HEK293 (cell line): ENCODE measurements around the gene SMARCA2.

Experiments
- CTCF ChIA-PET: fragments of 350-600 bp; formaldehyde crosslinking; extraction: SDS; loops from one replicate; lab custom pipeline; 2021; ENCODE audit warnings: antibody characterized with exemption; lab: Yijun Ruan, JAX
- POLR2A ChIA-PET: fragments of 300-600 bp; formaldehyde crosslinking; extraction: SDS; loops from one replicate; lab custom pipeline; 2020; ENCODE audit warnings: antibody characterized with exemption, inconsistent platforms; lab: Yijun Ruan, JAX
- H3K27ac ChIP-seq: fragments of 200-500 bp; sonication (Bioruptor generic); 2 replicates; pipeline ENCODE4 v1.5.1; 2014; ENCODE audit warnings: low read depth, low read length, control low read depth, inconsistent platforms; ENCODE audit errors: extremely low read depth
- H3K36me3 ChIP-seq, 2 experiments: fragments of 200-500 bp in 1 of 2; sonication (Bioruptor generic) in 1 of 2; 1 replicate in 1 of 2; 2 replicates in 1 of 2; pipeline ENCODE4 v1.5.1; 2014 to 2017; ENCODE audit warnings: inconsistent platforms in 2 of 2, low read length in 2 of 2; ENCODE audit not compliant: control insufficient read depth in 2 of 2, insufficient read depth in 1 of 2
- H3K4me1 ChIP-seq: fragments of 200-500 bp; sonication (Bioruptor generic); 2 replicates; pipeline ENCODE4 v1.5.1; 2014; ENCODE audit warnings: mild to moderate bottlenecking, low read length, inconsistent platforms; ENCODE audit not compliant: control insufficient read depth, insufficient read depth
- H3K4me3 ChIP-seq: 2 replicates; pipeline ENCODE4 v1.5.1; 2011; ENCODE audit warnings: low read depth, mild to moderate bottlenecking, control low read depth, low read length, moderate library complexity
- H3K9me3 ChIP-seq: fragments of 200-500 bp; sonication (Bioruptor generic); 2 replicates; pipeline ENCODE4 v1.5.1; 2014; ENCODE audit warnings: low read depth, low read length, inconsistent platforms; ENCODE audit not compliant: control insufficient read depth, insufficient read depth
- EGR2 ChIP-seq: fragments of 450-650 bp; formaldehyde crosslinking; IDR thresholded peaks from 2 replicates; pipeline ENCODE4 v1.5.1; 2016; ENCODE audit warnings: low read depth, missing biosample characterization, missing genetic modification characterization
- GLI4 ChIP-seq: fragments of 450-650 bp; formaldehyde crosslinking; IDR thresholded peaks from 2 replicates; pipeline ENCODE4 v1.5.1; 2016; ENCODE audit warnings: missing biosample characterization, missing genetic modification characterization
- KLF17 ChIP-seq: fragments of 450-650 bp; formaldehyde crosslinking; IDR thresholded peaks from 2 replicates; pipeline ENCODE4 v1.5.1; 2016; ENCODE audit warnings: missing biosample characterization, missing genetic modification characterization
- PRDM1 ChIP-seq: fragments of 450-650 bp; formaldehyde crosslinking; IDR thresholded peaks from 2 replicates; pipeline ENCODE4; 2016; ENCODE audit warnings: missing biosample characterization, missing genetic modification characterization
- SCRT1 ChIP-seq: fragments of 450-650 bp; formaldehyde crosslinking; IDR thresholded peaks from 2 replicates; pipeline ENCODE4 v1.5.1; 2016; ENCODE audit warnings: missing biosample characterization, missing genetic modification characterization, borderline replicate concordance
- SP2 ChIP-seq: fragments of 450-650 bp; formaldehyde crosslinking; IDR thresholded peaks from 2 replicates; pipeline ENCODE4 v1.5.1; 2016; ENCODE audit warnings: missing biosample characterization, missing genetic modification characterization
- SP3 ChIP-seq: fragments of 450-650 bp; formaldehyde crosslinking; IDR thresholded peaks from 2 replicates; pipeline ENCODE4 v1.5.1; 2016; ENCODE audit warnings: missing biosample characterization, missing genetic modification characterization
- ZBTB7A ChIP-seq: fragments of 450-650 bp; formaldehyde crosslinking; IDR thresholded peaks from 2 replicates; pipeline ENCODE4 v1.5.1; 2016; ENCODE audit warnings: low read depth, missing biosample characterization, missing genetic modification characterization
- ZFP41 ChIP-seq: fragments of 450-650 bp; formaldehyde crosslinking; IDR thresholded peaks from 2 replicates; pipeline ENCODE4 v1.5.1; 2016; ENCODE audit warnings: missing biosample characterization, missing genetic modification characterization, borderline replicate concordance
- ZIC2 ChIP-seq: fragments of 450-650 bp; formaldehyde crosslinking; IDR thresholded peaks from 2 replicates; pipeline ENCODE4 v1.5.1; 2016; ENCODE audit warnings: missing biosample characterization, missing genetic modification characterization
- ZNF10 ChIP-seq: fragments of 450-650 bp; formaldehyde crosslinking; IDR thresholded peaks from 2 replicates; pipeline ENCODE4 v1.5.1; 2017; ENCODE audit warnings: missing biosample characterization, missing genetic modification characterization
- ZNF114 ChIP-seq: fragments of 450-650 bp; formaldehyde crosslinking; IDR thresholded peaks from 2 replicates; pipeline ENCODE4 v1.5.0; 2017; ENCODE audit warnings: missing biosample characterization, missing genetic modification characterization
- ZNF211 ChIP-seq: fragments of 450-650 bp; formaldehyde crosslinking; IDR thresholded peaks from 2 replicates; pipeline ENCODE4 v1.5.1; 2016; ENCODE audit warnings: low read depth, missing biosample characterization, missing genetic modification characterization
- ZNF248 ChIP-seq: fragments of 450-650 bp; formaldehyde crosslinking; IDR thresholded peaks from 2 replicates; pipeline ENCODE4 v1.5.1; 2017; ENCODE audit warnings: missing biosample characterization, missing genetic modification characterization
- ZNF292 ChIP-seq: fragments of 450-650 bp; formaldehyde crosslinking; IDR thresholded peaks from 2 replicates; pipeline ENCODE4 v1.5.1; 2016; ENCODE audit warnings: low read depth, missing biosample characterization, missing genetic modification characterization, borderline replicate concordance
- ZNF302 ChIP-seq: fragments of 450-650 bp; formaldehyde crosslinking; IDR thresholded peaks from 2 replicates; pipeline ENCODE4 v1.5.1; 2016; ENCODE audit warnings: missing biosample characterization, missing genetic modification characterization, low read depth
- ZNF394 ChIP-seq: fragments of 450-650 bp; formaldehyde crosslinking; IDR thresholded peaks from 2 replicates; pipeline ENCODE4 v1.5.1; 2016; ENCODE audit warnings: missing biosample characterization, missing genetic modification characterization, mild to moderate bottlenecking, moderate library complexity, borderline replicate concordance
- ZNF426 ChIP-seq: fragments of 450-650 bp; formaldehyde crosslinking; IDR thresholded peaks from 2 replicates; pipeline ENCODE4 v1.5.1; 2017; ENCODE audit warnings: missing biosample characterization, missing genetic modification characterization, mild to moderate bottlenecking, inconsistent platforms, moderate library complexity
- ZNF510 ChIP-seq: fragments of 450-650 bp; formaldehyde crosslinking; IDR thresholded peaks from 2 replicates; pipeline ENCODE4 v1.5.1; 2018; ENCODE audit warnings: mild to moderate bottlenecking, missing genetic modification characterization, missing biosample characterization; ENCODE audit not compliant: insufficient replicate concordance
- ZNF513 ChIP-seq: fragments of 450-650 bp; IDR thresholded peaks from 2 replicates; pipeline ENCODE4 v1.5.1; 2018; ENCODE audit warnings: missing biosample characterization, missing genetic modification characterization
- ZNF560 ChIP-seq: fragments of 450-650 bp; formaldehyde crosslinking; IDR thresholded peaks from 2 replicates; pipeline ENCODE4 v1.5.1; 2017; ENCODE audit warnings: missing biosample characterization, missing genetic modification characterization, borderline replicate concordance
- ZNF561 ChIP-seq: fragments of 450-650 bp; IDR thresholded peaks from 2 replicates; pipeline ENCODE4 v1.5.1; 2018; ENCODE audit warnings: missing biosample characterization, missing genetic modification characterization, borderline replicate concordance
- ZNF596 ChIP-seq: fragments of 450-650 bp; IDR thresholded peaks from 2 replicates; pipeline ENCODE4 v1.5.0; 2018; ENCODE audit warnings: missing biosample characterization, mild to moderate bottlenecking, missing genetic modification characterization, moderate library complexity
- ZNF658 ChIP-seq: fragments of 450-650 bp; formaldehyde crosslinking; IDR thresholded peaks from 2 replicates; pipeline ENCODE4; 2016; ENCODE audit warnings: missing biosample characterization, missing genetic modification characterization
- ZNF707 ChIP-seq: fragments of 450-650 bp; formaldehyde crosslinking; IDR thresholded peaks from 2 replicates; pipeline ENCODE4 v1.5.1; 2016; ENCODE audit warnings: missing biosample characterization, missing genetic modification characterization
- ZNF768 ChIP-seq: fragments of 450-650 bp; formaldehyde crosslinking; IDR thresholded peaks from 2 replicates; pipeline ENCODE4 v1.5.1; 2018; ENCODE audit warnings: missing biosample characterization, mild to moderate bottlenecking, missing genetic modification characterization
- ZSCAN16 ChIP-seq: fragments of 450-650 bp; formaldehyde crosslinking; IDR thresholded peaks from 2 replicates; pipeline ENCODE4 v1.5.1; 2016; ENCODE audit warnings: missing biosample characterization, missing genetic modification characterization
- ZSCAN23 ChIP-seq: fragments of 450-650 bp; formaldehyde crosslinking; IDR thresholded peaks from 2 replicates; pipeline ENCODE4 v1.5.1; 2016; ENCODE audit warnings: missing biosample characterization, missing genetic modification characterization

Gene SMARCA2

GRCh38 chr9:2012347-2012746 lies 2.8 kb upstream of the SMARCA2 start (continued):
- TF ChIP-seq ZFP41 (tag by site-specific recombination) (no peak), ZNF394 (tag by site-specific recombination) (no peak), PRDM1 (tag by site-specific recombination) (no peak)

- no peak overlapping the region for H3K27ac ChIP-seq
- peak overlapping the region; percentile 64 for H3K4me3 ChIP-seq
- H3K9me3 ChIP-seq, result no peaks in the 10 kb centered on the region
- TF ChIP-seq ZIC2 (tag by site-specific recombination) (no peak), ZNF211 (tag by site-specific recombination) (no peak), ZNF513 (no peak)
- TF ChIP-seq, all 188 proteins: peak for 0
- no peaks in the 10 kb centered on the region; the same call in 1 of the 2 replicates for H3K4me1 ChIP-seq
- CTCF ChIA-PET, result interaction anchor here (0.7 kb wide), 1 partner anchor 72 kb away, joined by 3 read pairs; no protein-coding TSS in a partner anchor
- POLR2A ChIA-PET, result interaction anchor here (0.7 to 1.6 kb wide), 3 partner anchors 8 to 17 kb away, joined by 3 to 8 read pairs (median 4); no protein-coding TSS in a partner anchor
- no peaks in the 10 kb centered on the region for H3K36me3 ChIP-seq
Observed at GRCh38 chr9:2013743-2014475, 1.2 kb upstream of the SMARCA2 start.

- peak overlapping the region; percentile 79 for H3K27ac ChIP-seq
- ChIA-PET POLR2A (interaction anchor here (0.6 to 1.6 kb wide), 6 partner anchors 7 to 729 kb away, joined by 3 to 4 read pairs (median 3); no protein-coding TSS in a partner anchor), CTCF (interaction anchor here (0.7 kb wide), 2 partner anchors 45 to 751 kb away, joined by 3 to 4 read pairs; no protein-coding TSS in a partner anchor)
- no peaks in the 10 kb centered on the region for H3K9me3 ChIP-seq
- peak overlapping the region; percentile 97 for H3K4me3 ChIP-seq
- no peaks in the 10 kb centered on the region for H3K36me3 ChIP-seq
- H3K4me1 ChIP-seq, result peaks cover 5% of the 10 kb centered on the region
- no peak for TF ChIP-seq ZFP41 (tag by site-specific recombination)
- no peak for TF ChIP-seq GLI4 (tag by site-specific recombination)
- no peak for TF ChIP-seq ZNF114 (tag by site-specific recombination)
- no peak for TF ChIP-seq ZNF596 (tag by site-specific recombination)
- no peak for TF ChIP-seq ZNF302 (tag by site-specific recombination)
- TF ChIP-seq ZNF658 (tag by site-specific recombination), result no peak
- TF ChIP-seq ZNF248 (tag by site-specific recombination), result no peak
- no peak; the same call in 1 of the 2 replicates for TF ChIP-seq SP3 (tag by site-specific recombination)
- TF ChIP-seq ZBTB7A, result no peak
- peak; percentile 69 for TF ChIP-seq SP2 (tag by site-specific recombination)
- TF ChIP-seq ZNF707, result no peak
- no peak for TF ChIP-seq ZNF560 (tag by site-specific recombination)
- no peak for TF ChIP-seq ZNF510 (tag by site-specific recombination)
- no peak for TF ChIP-seq ZNF426 (tag by site-specific recombination)
- TF ChIP-seq SCRT1, result no peak
- no peak for TF ChIP-seq ZSCAN23 (tag by site-specific recombination)
- TF ChIP-seq ZSCAN16 (tag by site-specific recombination), result no peak
- no peak for TF ChIP-seq KLF17 (tag by site-specific recombination)
- no peak for TF ChIP-seq ZNF561 (tag by site-specific recombination)
- TF ChIP-seq ZNF768 (tag by site-specific recombination), result no peak
- no peak for TF ChIP-seq ZNF292 (tag by site-specific recombination)
- TF ChIP-seq EGR2 (tag by site-specific recombination), result no peak
- TF ChIP-seq ZNF10 (tag by site-specific recombination), result no peak
Observed at GRCh38 chr9:2015581-2016407, 647 bp downstream of the SMARCA2 start.
